Brain microvascular endothelial cell (primary cell): ENCODE measurements around the gene TNS3.

Experiments
- DNase-seq: peaks from one replicate; pipeline ENCODE4 v3.0.0-alpha.2; 2020
- H3K27ac ChIP-seq: fragments of 250-450 bp; sonication (Bioruptor Pico); 2 replicates; pipeline ENCODE4 v1.5.1; 2020; ENCODE audit warnings: mild to moderate bottlenecking, moderate library complexity
- H3K27me3 ChIP-seq: fragments of 250-450 bp; sonication (Bioruptor Pico); replicated peaks from 2 replicates; pipeline ENCODE4 v1.5.1; 2020; ENCODE audit warnings: mild to moderate bottlenecking
- H3K36me3 ChIP-seq: fragments of 250-450 bp; sonication (Bioruptor Pico); replicated peaks from 2 replicates; pipeline ENCODE4 v1.5.1; 2020; ENCODE audit warnings: mild to moderate bottlenecking
- H3K4me3 ChIP-seq: 2 replicates; pipeline ENCODE4 v1.5.1; 2011; ENCODE audit warnings: low read depth, mild to moderate bottlenecking, control low read depth, low read length, moderate library complexity
- CTCF ChIP-seq: IDR thresholded peaks from 2 replicates; pipeline ENCODE4 v1.5.1; 2011; ENCODE audit warnings: low read depth, mild to moderate bottlenecking, moderate library complexity, low read length, control low read depth, inconsistent platforms; ENCODE audit errors: missing control alignments
- in situ Hi-C: cut with HindIII; loops from 2 replicates; pipeline ENCODE4 v1.10.0; 2017; ENCODE audit warnings: low sequenced_read_pairs, low pct_ligation_motif_present

TNS3 gene

GRCh38 chr7:47413526-47414341, 168.2 kb downstream of the TNS3 start:
- DNase-seq, result no peak
- in situ Hi-C loops, result no loop called here
- no peak overlapping the region for H3K4me3 ChIP-seq
- H3K36me3 ChIP-seq, result peaks cover 28% of the 10 kb centered on the region
- no peak for TF ChIP-seq CTCF
- H3K27me3 ChIP-seq, result no peaks in the 10 kb centered on the region
- H3K27ac ChIP-seq, result no peak overlapping the region

GRCh38 chr7:47411901-47412300, 170.0 kb downstream of the TNS3 start:
- in situ Hi-C loops, result no loop called here
- Histone ChIP-seq H3K27ac (no peak overlapping the region), H3K4me3 (no peak overlapping the region), H3K36me3 (peaks cover 31% of the 10 kb centered on the region), H3K27me3 (no peaks in the 10 kb centered on the region)
- no peak for DNase-seq
- TF ChIP-seq CTCF, result no peak

GRCh38 chr7:47411281-47411869, 170.5 kb downstream of the TNS3 start:
- H3K36me3 ChIP-seq, result peaks cover 31% of the 10 kb centered on the region
- DNase-seq, result no peak
- no peak overlapping the region for H3K27ac ChIP-seq
- no peaks in the 10 kb centered on the region for H3K27me3 ChIP-seq
- in situ Hi-C loops, result no loop called here
- no peak overlapping the region for H3K4me3 ChIP-seq
- TF ChIP-seq CTCF, result no peak

GRCh38 chr7:47408675-47409074, 173.2 kb downstream of the TNS3 start:
- peaks cover 37% of the 10 kb centered on the region for H3K36me3 ChIP-seq
- no peak for TF ChIP-seq CTCF
- no peak overlapping the region for H3K27ac ChIP-seq
- H3K4me3 ChIP-seq, result no peak overlapping the region
- in situ Hi-C loops, result no loop called here
- no peaks in the 10 kb centered on the region for H3K27me3 ChIP-seq
- DNase-seq, result no peak

GRCh38 chr7:47407821-47408674, 173.9 kb downstream of the TNS3 start:
- Histone ChIP-seq H3K27me3 (no peaks in the 10 kb centered on the region), H3K36me3 (peaks cover 33% of the 10 kb centered on the region), H3K27ac (no peak overlapping the region), H3K4me3 (no peak overlapping the region)
- TF ChIP-seq CTCF, result no peak
- no peak for DNase-seq
- in situ Hi-C loops, result no loop called here
